Measurements from ENCODE around the gene ATP13A3. TPM values are rescaled to one million over a fixed set of nuclear protein-coding genes. Genes with fewer than 3 reads are reported as not detected.
A peak's percentile ranks its signal among the peaks of the same experiment; 100 is the strongest.
"Not testable (repeated sequence)": the region's sequence is repeated elsewhere in the genome, so short reads cannot be mapped to it uniquely, and the experiment has no call there.

Gene ATP13A3
- total RNA-seq, 1 donor from 2014 or later: 74.6 TPM

DNA sequence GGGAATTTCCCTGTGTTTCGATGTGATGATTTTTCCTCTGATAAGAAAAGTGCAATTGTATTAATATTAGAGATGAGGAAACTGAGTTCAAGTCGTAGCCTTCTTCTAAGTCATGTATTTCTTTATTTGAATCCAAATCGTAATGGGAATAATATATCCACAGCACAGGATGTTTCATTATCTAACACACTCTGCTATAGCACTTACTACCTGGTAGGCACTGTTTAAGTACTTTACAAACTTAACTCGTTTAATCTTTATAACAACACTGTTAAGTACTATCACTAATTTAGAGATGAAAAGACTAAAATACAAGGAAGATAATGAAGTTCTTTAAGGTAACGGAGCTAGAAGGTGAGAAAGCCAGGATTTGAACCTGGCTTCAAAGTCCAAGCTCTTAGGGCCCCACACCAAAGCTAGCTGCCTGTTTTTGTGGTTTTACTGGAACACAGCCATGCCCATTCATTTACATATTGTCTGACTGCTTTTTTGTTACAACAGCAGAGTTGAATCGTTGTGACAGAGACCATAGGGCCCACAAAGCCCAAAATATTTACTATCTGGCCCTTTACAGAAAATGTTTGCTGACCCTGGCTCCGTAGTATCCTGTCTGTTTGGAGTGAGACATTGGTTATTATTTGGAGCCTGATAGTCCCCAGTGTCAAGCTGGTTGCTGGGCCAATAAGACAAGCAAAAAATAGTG, 9.6 kb upstream of the ATP13A3 start:
- no peak for DNase-seq (ENCODE audit: low read depth, low spot score)
- TF ChIP-seq CTCF (conservative IDR thresholded peaks at IDR 0.05): no peak
- H3K27me3 Mint-ChIP-seq (ENCODE audit: low read depth): no peaks in the 10 kb centered on the region
- no peak overlapping the region for H3K4me3 Mint-ChIP-seq
- H3K36me3 Mint-ChIP-seq (ENCODE audit: low read depth): no peaks in the 10 kb centered on the region
- no peak overlapping the region for H3K27ac Mint-ChIP-seq (ENCODE audit: unreplicated experiment)
- no peaks in the 10 kb centered on the region for H3K9me3 Mint-ChIP-seq
- peaks cover 7% of the 10 kb centered on the region for H3K4me1 Mint-ChIP-seq

GRCh38 chr3:194494951-194495374, 8.2 kb upstream of the ATP13A3 start:
- H3K9me3 Mint-ChIP-seq: no peaks in the 10 kb centered on the region
- H3K4me1 Mint-ChIP-seq: peaks cover 7% of the 10 kb centered on the region
- H3K36me3 Mint-ChIP-seq (ENCODE audit: low read depth): no peaks in the 10 kb centered on the region
- no peaks in the 10 kb centered on the region for H3K27me3 Mint-ChIP-seq (ENCODE audit: low read depth)
- no peak overlapping the region for H3K27ac Mint-ChIP-seq (ENCODE audit: unreplicated experiment)
- H3K4me3 Mint-ChIP-seq: no peak overlapping the region
- no peak for DNase-seq (ENCODE audit: low read depth, low spot score)
- no peak for TF ChIP-seq CTCF (conservative IDR thresholded peaks at IDR 0.05)

DNA sequence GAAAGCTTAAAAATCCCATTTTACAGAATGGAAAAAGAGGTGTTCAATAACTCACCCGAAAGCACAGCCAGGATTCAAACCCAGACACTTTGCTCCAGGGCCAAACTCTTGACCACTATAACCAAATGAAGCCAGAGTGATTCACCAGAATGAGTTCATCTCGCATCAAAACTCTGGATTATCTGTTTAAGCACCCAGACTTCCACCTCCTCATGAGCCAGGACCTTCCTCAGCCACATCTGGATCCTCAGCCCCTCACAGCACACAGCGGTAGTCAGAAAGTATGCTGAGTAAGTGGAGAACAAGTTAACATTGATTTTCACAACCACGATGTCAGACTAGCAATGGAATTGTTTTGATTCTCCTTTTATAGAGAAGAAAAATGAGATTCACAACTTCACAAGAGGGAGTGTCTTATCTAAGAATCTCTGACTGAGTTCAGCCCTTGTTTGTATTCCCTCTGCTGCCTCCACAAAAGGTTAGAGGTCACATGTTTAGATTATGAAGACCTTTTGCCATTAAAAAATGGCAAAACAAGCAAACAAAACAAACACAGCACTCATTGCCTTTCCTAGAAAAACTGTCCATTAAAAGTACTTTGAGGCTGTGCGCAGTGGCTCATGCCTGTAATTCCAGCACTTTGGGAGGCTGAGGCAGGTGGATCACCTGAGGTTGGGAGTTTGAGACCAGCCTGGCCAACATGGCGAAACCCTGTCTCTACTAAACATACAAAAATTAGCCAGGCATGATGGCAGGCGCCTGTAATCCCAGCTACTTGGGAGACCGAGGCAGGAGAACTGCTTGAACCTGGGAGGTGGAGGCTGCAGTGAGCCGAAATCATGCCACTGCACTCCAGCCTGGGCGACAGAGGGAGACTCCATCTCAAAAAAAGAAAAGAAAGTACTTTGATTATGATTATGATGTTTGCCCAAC, 7.5 kb upstream of the ATP13A3 start:
- not testable (repeated sequence) for H3K36me3 Mint-ChIP-seq (ENCODE audit: low read depth); DNase-seq (ENCODE audit: low read depth, low spot score); H3K27me3 Mint-ChIP-seq (ENCODE audit: low read depth); H3K4me3 Mint-ChIP-seq; H3K27ac Mint-ChIP-seq (ENCODE audit: unreplicated experiment); H3K9me3 Mint-ChIP-seq; H3K4me1 Mint-ChIP-seq

GRCh38 chr3:194492001-194492400, 5.2 kb upstream of the ATP13A3 start:
- Mint-ChIP-seq H3K36me3 (ENCODE audit: low read depth) (no peaks in the 10 kb centered on the region), H3K27me3 (ENCODE audit: low read depth) (no peaks in the 10 kb centered on the region), H3K9me3 (peaks cover 4% of the 10 kb centered on the region), H3K27ac (ENCODE audit: unreplicated experiment) (peak overlapping the region; percentile 0), H3K4me1 (no peaks in the 10 kb centered on the region), H3K4me3 (no peak overlapping the region)
- TF ChIP-seq CTCF (conservative IDR thresholded peaks at IDR 0.05): no peak
- DNase-seq (ENCODE audit: low read depth, low spot score): no peak

GRCh38 chr3:194489736-194490612, 3.2 kb upstream of the ATP13A3 start:
- Mint-ChIP-seq H3K27ac (ENCODE audit: unreplicated experiment) (no peak overlapping the region), H3K4me1 (peaks cover 9% of the 10 kb centered on the region), H3K4me3 (peak overlapping the region; percentile 54), H3K9me3 (peaks cover 4% of the 10 kb centered on the region), H3K36me3 (ENCODE audit: low read depth) (no peaks in the 10 kb centered on the region), H3K27me3 (ENCODE audit: low read depth) (no peaks in the 10 kb centered on the region)
- DNase-seq (ENCODE audit: low read depth, low spot score): no peak
- no peak for TF ChIP-seq CTCF (conservative IDR thresholded peaks at IDR 0.05)
